ENCODE measurements around the gene CACNG8.

CACNG8 gene

DNA sequence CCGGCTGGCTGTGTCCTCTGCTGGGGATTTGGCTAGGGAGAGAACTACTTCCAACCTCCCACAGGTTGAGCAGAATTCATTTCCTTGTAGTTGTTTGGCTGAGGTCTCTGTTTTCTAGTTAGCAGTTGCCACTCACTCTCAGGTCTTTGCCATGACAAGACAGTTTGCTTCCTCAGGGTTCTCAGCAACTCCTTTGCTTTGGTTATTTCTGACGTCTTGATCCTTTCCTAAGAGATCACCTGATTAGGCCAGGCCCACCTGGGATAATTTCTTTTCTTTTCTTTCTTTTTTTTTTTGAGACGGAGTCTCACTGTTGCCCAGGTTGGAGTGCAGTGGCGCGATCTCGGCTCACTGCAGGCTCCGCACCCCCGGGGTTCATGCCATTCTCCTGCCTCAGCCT is 9.4 kb upstream of the CACNG8 start:
- no peak overlapping the region for H3K27ac ChIP-seq
- no peak for TF ChIP-seq ZFX (IDR thresholded peaks at IDR 0.05)
- TF ChIP-seq, protein P1, sequence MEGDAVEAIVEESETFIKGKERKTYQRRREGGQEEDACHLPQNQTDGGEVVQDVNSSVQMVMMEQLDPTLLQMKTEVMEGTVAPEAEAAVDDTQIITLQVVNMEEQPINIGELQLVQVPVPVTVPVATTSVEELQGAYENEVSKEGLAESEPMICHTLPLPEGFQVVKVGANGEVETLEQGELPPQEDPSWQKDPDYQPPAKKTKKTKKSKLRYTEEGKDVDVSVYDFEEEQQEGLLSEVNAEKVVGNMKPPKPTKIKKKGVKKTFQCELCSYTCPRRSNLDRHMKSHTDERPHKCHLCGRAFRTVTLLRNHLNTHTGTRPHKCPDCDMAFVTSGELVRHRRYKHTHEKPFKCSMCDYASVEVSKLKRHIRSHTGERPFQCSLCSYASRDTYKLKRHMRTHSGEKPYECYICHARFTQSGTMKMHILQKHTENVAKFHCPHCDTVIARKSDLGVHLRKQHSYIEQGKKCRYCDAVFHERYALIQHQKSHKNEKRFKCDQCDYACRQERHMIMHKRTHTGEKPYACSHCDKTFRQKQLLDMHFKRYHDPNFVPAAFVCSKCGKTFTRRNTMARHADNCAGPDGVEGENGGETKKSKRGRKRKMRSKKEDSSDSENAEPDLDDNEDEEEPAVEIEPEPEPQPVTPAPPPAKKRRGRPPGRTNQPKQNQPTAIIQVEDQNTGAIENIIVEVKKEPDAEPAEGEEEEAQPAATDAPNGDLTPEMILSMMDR (conservative IDR thresholded peaks at IDR 0.05): no peak

DNA sequence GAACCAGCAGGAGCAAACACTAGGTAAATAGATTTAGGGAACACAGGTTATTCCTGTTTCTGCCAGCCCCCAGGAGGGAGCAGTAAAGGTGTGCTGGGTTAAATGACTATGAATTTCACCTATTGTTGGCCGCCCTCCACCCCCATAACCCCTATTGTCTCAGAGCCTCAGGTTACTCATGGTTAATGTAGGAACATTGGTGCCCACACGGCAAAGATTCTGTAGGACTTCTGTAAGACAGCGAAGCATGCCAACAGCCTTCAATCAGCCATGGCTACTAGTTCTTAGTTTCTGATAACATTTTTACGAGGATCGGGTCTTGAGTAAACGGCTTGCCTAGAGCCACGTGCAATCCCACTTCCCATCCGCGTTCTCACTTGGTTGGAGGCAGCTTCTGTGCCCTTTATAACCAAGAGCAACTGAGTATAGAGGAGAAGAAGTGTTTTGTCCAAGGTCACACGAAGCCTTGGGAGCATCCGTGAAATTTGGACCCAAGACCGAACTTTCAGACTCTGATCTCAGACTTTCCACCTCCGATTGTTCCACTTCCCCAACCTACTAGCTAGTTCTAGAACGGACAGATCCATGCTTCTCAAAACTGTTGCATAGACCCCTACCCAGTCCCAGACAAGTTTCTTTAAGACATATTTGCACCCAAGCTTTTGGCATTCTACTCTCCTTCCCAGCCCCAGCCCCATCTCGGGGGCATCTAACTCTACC is 5.1 kb upstream of the CACNG8 start:
- TF ChIP-seq ZFX (IDR thresholded peaks at IDR 0.05): no peak
- TF ChIP-seq, protein P1 (conservative IDR thresholded peaks at IDR 0.05): no peak
- no peak overlapping the region for H3K27ac ChIP-seq

DNA sequence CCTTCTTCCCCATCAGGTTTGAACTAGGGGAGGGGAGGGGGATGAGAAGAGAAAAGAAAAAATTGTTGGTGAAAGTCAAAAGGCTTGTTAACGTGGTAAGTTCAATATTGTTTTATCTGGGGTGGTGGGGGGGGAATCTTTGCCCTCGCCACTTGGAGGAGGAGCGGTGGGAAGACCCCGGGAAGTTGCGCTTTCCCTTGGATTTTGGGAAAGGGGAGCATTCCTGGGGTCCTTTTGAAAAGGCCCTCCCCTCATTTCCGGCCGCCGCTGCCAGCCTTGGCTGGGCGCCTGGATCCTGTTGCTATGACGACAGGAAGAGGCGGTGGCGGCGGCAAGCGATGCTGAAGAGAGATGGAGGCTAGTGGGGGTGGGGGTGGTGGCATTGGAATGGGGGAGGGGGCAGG is 4.6 kb upstream of the CACNG8 start:
- TF ChIP-seq ZFX (IDR thresholded peaks at IDR 0.05): no peak
- TF ChIP-seq, protein P1 (conservative IDR thresholded peaks at IDR 0.05): no peak
- no peak overlapping the region for H3K27ac ChIP-seq

DNA sequence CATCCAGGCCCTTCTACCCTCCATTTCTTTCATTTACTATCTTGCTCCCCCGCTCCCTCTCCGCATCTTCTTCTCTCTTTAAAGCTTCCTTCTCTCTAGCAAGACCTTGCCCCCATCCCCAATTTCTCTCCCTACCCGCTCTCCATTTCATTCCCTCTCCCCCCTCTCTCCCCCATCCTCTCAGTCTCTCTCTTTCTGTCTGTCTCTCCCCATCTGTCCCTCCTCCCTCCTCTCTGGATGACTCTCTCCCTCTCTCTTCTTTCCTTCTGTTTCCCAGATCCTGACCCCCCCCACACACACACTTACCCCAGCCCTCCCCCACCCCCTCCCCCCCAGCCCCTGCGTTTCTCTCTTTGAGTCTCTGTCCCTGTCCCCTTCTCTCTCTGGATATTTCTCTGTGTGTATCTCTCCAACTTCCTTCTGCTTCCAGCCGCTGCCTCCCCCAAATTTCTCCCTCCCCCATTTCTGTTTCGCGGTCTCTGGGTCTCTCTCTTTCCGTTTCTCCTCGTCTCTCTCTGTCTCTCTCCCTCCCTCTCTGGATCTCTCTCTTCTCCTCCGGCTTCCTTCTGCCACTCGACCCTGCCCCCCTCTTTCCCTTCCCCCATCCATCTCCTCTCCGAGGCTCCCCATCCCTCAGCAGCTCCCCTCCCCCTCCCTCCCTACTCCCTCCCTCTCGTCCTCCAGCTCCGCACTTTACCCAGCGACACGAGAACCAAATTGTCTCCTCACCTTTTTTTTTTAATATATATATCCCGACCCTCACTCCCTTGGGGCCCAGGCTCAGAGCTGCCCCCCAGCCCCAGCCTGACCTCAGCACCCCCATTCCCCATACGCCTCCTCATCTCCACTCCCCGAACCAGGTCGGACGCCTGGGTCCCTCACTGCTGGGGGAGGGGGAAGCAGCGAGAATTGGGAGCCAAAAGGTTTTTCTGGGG is 3.6 kb upstream of the CACNG8 start:
- H3K27ac ChIP-seq: no peak overlapping the region
- TF ChIP-seq, protein P1 (conservative IDR thresholded peaks at IDR 0.05): no peak
- no peak for TF ChIP-seq ZFX (IDR thresholded peaks at IDR 0.05)

DNA sequence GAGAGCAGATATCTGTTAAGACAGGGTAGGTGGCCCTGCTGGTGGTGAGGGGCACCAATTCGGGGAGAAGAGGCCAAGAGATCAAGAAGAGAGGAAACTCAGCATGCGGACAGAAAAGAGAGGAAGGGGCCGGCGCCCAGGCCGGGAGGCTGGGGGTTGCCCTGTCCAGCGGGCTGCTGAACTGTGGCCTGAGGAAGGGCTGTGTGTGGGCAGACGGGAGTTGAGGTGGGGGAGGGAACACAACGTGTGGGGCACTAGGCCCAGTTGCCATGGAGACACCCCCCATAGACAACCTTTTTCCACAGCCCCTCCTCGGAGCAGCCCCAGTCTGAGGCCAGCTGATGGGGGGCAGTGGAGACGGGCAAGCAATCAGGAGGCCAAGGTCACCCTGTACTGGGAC is 2.5 kb upstream of the CACNG8 start:
- no peak for TF ChIP-seq ZFX (IDR thresholded peaks at IDR 0.05)
- TF ChIP-seq, protein P1 (conservative IDR thresholded peaks at IDR 0.05): no peak
- H3K27ac ChIP-seq: no peak overlapping the region

DNA sequence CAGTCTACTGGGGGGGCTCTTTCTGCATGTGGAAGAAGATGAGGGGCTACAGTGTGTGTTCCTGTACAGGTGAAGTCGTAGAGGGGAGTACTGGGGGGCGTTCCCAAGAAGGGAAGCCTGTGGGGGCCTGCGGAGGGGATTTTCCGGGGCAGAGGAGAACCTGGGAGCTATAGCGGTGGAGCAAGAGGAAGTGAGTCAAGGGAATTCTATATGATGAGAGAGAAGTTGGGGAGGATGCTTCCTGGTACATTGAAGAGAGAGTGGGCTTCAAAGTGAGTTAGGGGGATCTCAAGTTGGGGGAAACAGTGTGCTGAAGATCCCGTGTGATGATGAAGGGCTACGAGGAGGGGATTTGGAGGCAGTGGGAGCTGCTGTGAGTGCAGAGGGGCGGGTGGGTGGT is 1.9 kb upstream of the CACNG8 start:
- no peak for TF ChIP-seq ZFX (IDR thresholded peaks at IDR 0.05)
- TF ChIP-seq, protein P1 (conservative IDR thresholded peaks at IDR 0.05): no peak
- H3K27ac ChIP-seq: no peak overlapping the region
